Measurements from ENCODE around the gene MYH9.
"Not testable (repeated sequence)": the region's sequence is repeated elsewhere in the genome, so short reads cannot be mapped to it uniquely, and the experiment has no call there.

MYH9 gene

GRCh38 chr22:36281781-36282327 lies 105.9 kb downstream of the MYH9 start:
- in situ Hi-C loops (cut with MboI; ENCODE audit: low sequenced_read_pairs): no loop called here

GRCh38 chr22:36280379-36280778 lies 107.4 kb downstream of the MYH9 start:
- in situ Hi-C loops (cut with MboI; ENCODE audit: low sequenced_read_pairs): no loop called here

GRCh38 chr22:36279219-36279666 lies 108.5 kb downstream of the MYH9 start:
- in situ Hi-C loops (cut with MboI; ENCODE audit: low sequenced_read_pairs): no loop called here

- in situ Hi-C loops (cut with MboI; ENCODE audit: low sequenced_read_pairs): no loop called here
Observed at GRCh38 chr22:36277482-36278291, 110.1 kb downstream of the MYH9 start.

GRCh38 chr22:36274531-36274930 lies 113.2 kb downstream of the MYH9 start:
- in situ Hi-C loops (cut with MboI; ENCODE audit: low sequenced_read_pairs): no loop called here

- in situ Hi-C loops (cut with MboI; ENCODE audit: low sequenced_read_pairs): not testable (repeated sequence)
Observed at GRCh38 chr22:36271951-36272350, 115.8 kb downstream of the MYH9 start.

- in situ Hi-C loops (cut with MboI; ENCODE audit: low sequenced_read_pairs): not testable (repeated sequence)
Observed at GRCh38 chr22:36271231-36271630, 116.5 kb downstream of the MYH9 start.

- in situ Hi-C loops (cut with MboI; ENCODE audit: low sequenced_read_pairs): no loop called here
Observed at GRCh38 chr22:36267896-36268485, 119.8 kb downstream of the MYH9 start.

GRCh38 chr22:36267058-36267457 lies 120.7 kb downstream of the MYH9 start:
- in situ Hi-C loops (cut with MboI; ENCODE audit: low sequenced_read_pairs): no loop called here

- in situ Hi-C loops (cut with MboI; ENCODE audit: low sequenced_read_pairs): not testable (repeated sequence)
Observed at GRCh38 chr22:36263886-36264664, 123.7 kb downstream of the MYH9 start.

- in situ Hi-C loops (cut with MboI; ENCODE audit: low sequenced_read_pairs): not testable (repeated sequence)
Observed at GRCh38 chr22:36263216-36263673, 124.5 kb downstream of the MYH9 start.

GRCh38 chr22:36262307-36262706 lies 125.5 kb downstream of the MYH9 start:
- in situ Hi-C loops (cut with MboI; ENCODE audit: low sequenced_read_pairs): not testable (repeated sequence)

GRCh38 chr22:36261675-36262074 lies 126.1 kb downstream of the MYH9 start:
- in situ Hi-C loops (cut with MboI; ENCODE audit: low sequenced_read_pairs): not testable (repeated sequence)

GRCh38 chr22:36259615-36260300 lies 128.0 kb downstream of the MYH9 start:
- in situ Hi-C loops (cut with MboI; ENCODE audit: low sequenced_read_pairs): no loop called here

GRCh38 chr22:36258701-36259614 lies 128.8 kb downstream of the MYH9 start:
- in situ Hi-C loops (cut with MboI; ENCODE audit: low sequenced_read_pairs): no loop called here

- in situ Hi-C loops (cut with MboI; ENCODE audit: low sequenced_read_pairs): no loop called here
Observed at GRCh38 chr22:36257948-36258670, 129.7 kb downstream of the MYH9 start.

GRCh38 chr22:36257308-36257707 lies 130.5 kb downstream of the MYH9 start:
- in situ Hi-C loops (cut with MboI; ENCODE audit: low sequenced_read_pairs): no loop called here

- in situ Hi-C loops (cut with MboI; ENCODE audit: low sequenced_read_pairs): no loop called here
Observed at GRCh38 chr22:36256478-36256877, 131.3 kb downstream of the MYH9 start.

GRCh38 chr22:36255572-36255971 lies 132.2 kb downstream of the MYH9 start:
- in situ Hi-C loops (cut with MboI; ENCODE audit: low sequenced_read_pairs): not testable (repeated sequence)

Data from HL-60/S4 (cell line).